GM10248 (cell line): ENCODE data around the gene SPECC1.

Experiments
- CTCF ChIA-PET: fragments of 300-600 bp; sonication (Branson Sonifier 250); formaldehyde crosslinking; extraction: SDS; loops from one replicate; lab custom pipeline; 2021; ENCODE audit warnings: antibody characterized with exemption; lab: Yijun Ruan, JAX
- POLR2A ChIA-PET: fragments of 350-650 bp; sonication (Branson Sonifier 250); formaldehyde crosslinking; extraction: SDS; loops from one replicate; lab custom pipeline; 2020; ENCODE audit warnings: antibody characterized with exemption; lab: Yijun Ruan, JAX
- DNase-seq: peaks from one replicate; pipeline ENCODE4 v3.0.0; 2012; ENCODE audit errors: extremely low spot score
- CTCF ChIP-seq: IDR thresholded peaks from 2 replicates; pipeline ENCODE4 v1.5.1; 2012; ENCODE audit warnings: mild to moderate bottlenecking, low read depth; ENCODE audit errors: extremely low read depth, missing control alignments, control extremely low read depth

SPECC1 gene

DNA sequence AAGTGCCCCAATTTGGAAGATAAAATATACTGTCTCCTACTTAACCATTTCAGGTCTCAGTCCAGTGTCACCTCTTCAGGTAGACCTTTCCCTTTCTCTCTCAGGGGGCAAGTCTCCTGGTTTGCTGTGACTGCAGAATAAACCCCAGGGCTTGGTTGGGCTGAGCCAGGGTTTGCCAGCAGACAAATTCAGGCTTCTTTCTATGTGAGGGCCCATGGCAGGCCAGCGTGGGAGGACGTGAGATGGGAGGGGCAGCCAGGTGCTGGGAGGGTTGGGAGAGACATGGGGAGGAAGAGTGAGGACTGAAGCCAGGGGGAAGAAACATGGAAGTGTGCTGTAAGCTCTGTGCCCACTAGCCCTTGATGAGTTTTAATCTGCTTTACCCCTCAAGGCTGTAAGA is 163.2 kb downstream of the SPECC1 start:
- ChIA-PET POLR2A (no interaction called here), CTCF (interaction anchor here (1.0 to 2.1 kb wide), 3 partner anchors 10 to 180 kb away, joined by 3 to 7 read pairs (median 7); no protein-coding TSS in a partner anchor)

DNA sequence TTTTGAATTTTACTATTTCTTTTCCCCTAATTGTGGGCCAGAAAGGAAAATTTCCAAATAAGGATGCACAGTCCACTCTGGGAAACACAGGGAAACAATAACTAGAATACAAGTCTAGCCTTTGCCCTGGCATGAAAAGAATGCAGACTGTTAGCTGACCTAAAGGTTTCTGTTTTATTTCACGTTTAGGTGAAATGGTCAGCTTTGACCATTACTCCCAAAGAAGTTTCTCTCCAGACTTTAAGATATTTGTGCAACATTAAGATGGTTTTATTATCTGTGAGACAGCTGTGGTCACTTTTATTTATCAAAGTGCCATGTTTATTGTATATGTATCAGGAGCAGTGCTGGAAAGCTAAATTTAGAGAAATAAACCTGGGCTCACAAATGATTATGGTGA is 163.9 kb downstream of the SPECC1 start:
- TF ChIP-seq CTCF: no peak
- ChIA-PET POLR2A (no interaction called here), CTCF (interaction anchor here (1.0 to 2.1 kb wide), 4 partner anchors 10 to 180 kb away, joined by 3 to 7 read pairs (median 5); no protein-coding TSS in a partner anchor)
- no peak for DNase-seq

More for the DNA sequence above, 163.2 kb downstream of the SPECC1 start:
- TF ChIP-seq CTCF: no peak
- no peak for DNase-seq

- DNase-seq: no peak
- ChIA-PET POLR2A (no interaction called here), CTCF (interaction anchor here (1.1 kb wide), 1 partner anchor 10 kb away, joined by 3 read pairs; no protein-coding TSS in a partner anchor)
- no peak for TF ChIP-seq CTCF
Measured at GRCh38 chr17:20174588-20175265, 165.6 kb downstream of the SPECC1 start.

- ChIA-PET CTCF (interaction anchor here (1.2 to 1.3 kb wide), 4 partner anchors 9 to 48 kb away, joined by 3 to 4 read pairs (median 4); no protein-coding TSS in a partner anchor), POLR2A (no interaction called here)
- no peak for DNase-seq
Measured at GRCh38 chr17:20179041-20179440, 169.9 kb downstream of the SPECC1 start.

DNA sequence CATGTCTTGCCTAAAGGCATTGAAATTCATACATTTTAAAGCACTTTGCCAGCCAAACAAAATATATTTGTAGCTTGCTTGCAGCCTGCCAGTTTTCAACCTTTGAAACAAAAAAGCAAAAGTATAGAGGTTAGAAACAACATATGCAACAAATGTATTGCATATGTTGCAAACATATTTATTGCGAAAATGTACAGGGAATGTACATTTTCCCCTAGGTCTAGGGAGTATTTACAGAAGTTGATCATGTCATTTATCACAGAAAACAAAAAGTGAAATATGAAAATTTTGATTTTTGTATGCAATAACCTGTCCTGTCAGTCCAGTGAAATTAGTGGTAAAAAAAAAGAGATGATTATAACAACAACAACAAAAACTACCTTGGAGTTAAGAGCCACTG is 171.5 kb downstream of the SPECC1 start:
- DNase-seq: no peak
- no peak for TF ChIP-seq CTCF
- ChIA-PET POLR2A (no interaction called here), CTCF (no interaction called here)

More at GRCh38 chr17:20179041-20179440, 169.9 kb downstream of the SPECC1 start:
- no peak for TF ChIP-seq CTCF

- DNase-seq: no peak
- CTCF ChIA-PET: interaction anchor here (1.1 to 1.5 kb wide), 2 partner anchors 10 to 13 kb away, joined by 3 to 7 read pairs; no protein-coding TSS in a partner anchor
- no peak for TF ChIP-seq CTCF
- POLR2A ChIA-PET: no interaction called here
Measured at GRCh38 chr17:20184181-20184580, 175.0 kb downstream of the SPECC1 start.
